ENCODE measurements around the gene HCRT. TPM values are rescaled to one million over a fixed set of nuclear protein-coding genes. Genes with fewer than 3 reads are reported as not detected.

Gene HCRT
- polyA plus RNA-seq, 1 of the 3 experiments (the other 2 are of a cell fraction): not detected

DNA sequence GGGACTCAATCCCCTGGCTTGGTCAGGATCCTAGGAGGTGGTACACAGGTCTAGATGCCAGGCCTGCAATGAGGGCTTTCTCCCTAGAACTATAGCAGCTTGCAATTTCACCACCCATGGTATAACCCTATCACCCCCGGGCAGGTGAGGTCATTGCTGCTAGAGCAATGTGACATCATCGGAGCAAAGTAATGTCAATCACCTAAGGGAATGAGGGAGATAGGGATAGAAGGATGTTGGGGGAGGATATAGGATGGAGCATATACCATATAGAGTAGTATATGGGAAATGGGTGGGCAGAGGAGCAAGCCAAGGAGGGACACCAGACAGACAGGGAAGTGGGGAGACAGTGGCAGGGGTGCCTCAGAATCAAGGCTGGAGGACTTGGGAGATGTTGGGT, 7.6 kb downstream of the HCRT start:
- TF ChIP-seq, protein P1, sequence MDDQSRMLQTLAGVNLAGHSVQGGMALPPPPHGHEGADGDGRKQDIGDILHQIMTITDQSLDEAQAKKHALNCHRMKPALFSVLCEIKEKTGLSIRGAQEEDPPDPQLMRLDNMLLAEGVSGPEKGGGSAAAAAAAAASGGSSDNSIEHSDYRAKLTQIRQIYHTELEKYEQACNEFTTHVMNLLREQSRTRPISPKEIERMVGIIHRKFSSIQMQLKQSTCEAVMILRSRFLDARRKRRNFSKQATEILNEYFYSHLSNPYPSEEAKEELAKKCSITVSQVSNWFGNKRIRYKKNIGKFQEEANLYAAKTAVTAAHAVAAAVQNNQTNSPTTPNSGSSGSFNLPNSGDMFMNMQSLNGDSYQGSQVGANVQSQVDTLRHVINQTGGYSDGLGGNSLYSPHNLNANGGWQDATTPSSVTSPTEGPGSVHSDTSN (IDR thresholded peaks at IDR 0.05): no peak
- TF ChIP-seq, protein P2, sequence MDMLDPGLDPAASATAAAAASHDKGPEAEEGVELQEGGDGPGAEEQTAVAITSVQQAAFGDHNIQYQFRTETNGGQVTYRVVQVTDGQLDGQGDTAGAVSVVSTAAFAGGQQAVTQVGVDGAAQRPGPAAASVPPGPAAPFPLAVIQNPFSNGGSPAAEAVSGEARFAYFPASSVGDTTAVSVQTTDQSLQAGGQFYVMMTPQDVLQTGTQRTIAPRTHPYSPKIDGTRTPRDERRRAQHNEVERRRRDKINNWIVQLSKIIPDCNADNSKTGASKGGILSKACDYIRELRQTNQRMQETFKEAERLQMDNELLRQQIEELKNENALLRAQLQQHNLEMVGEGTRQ (IDR thresholded peaks at IDR 0.05; ENCODE audit: borderline replicate concordance, low read depth, low read length): no peak
- no peak for TF ChIP-seq SMC3 (IDR thresholded peaks at IDR 0.05; ENCODE audit: low read depth, low read length)
- CTCF ChIA-PET: interaction anchor here (4.4 kb wide), 1 partner anchor 17 kb away, joined by 30 read pairs; the partner anchor contains the start of gene GHDC
- 91% methylated on average over 2 of the region's 2 CpGs for WGBS (ENCODE audit: low lambda C conversion rate)

DNA sequence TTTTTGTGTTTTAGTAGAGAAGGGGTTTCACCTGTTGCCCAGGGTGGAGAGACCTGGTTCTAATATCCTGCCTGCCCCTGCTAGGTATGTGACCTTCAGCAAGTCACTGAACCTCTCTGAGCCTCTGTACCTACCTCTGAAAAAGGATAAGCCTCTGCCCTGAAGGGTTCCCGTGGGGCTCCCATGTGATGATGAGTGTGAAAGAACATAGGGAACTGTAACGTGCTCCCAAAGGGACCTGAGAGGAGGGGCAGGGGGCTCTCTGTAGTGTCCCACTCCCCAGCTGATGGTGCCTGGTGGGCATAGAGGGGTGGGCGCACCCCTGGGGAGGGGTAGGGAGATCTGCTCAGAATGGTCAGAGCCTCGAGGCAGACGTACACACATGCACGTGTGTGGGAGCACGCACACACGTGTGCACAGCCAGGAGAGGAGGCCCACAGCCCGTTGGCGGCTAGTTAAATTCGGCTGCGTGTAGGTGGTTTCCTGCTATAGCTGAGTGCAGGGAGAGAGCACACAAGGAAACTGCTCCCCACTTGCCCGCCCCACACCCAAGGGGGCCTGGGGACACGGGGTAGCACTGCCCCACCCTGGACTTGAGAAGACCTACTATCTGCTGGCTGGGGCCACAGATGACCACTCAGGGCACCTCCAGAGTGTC, 11.0 kb downstream of the HCRT start:
- TF ChIP-seq FOXM1 (IDR thresholded peaks at IDR 0.05; ENCODE audit: low read depth) (no peak), GABPA (IDR thresholded peaks at IDR 0.05; ENCODE audit: low read depth) (no peak), TAF1 (IDR thresholded peaks at IDR 0.05; ENCODE audit: borderline replicate concordance, low read depth, low read length) (no peak), NFIC (IDR thresholded peaks at IDR 0.05; ENCODE audit: borderline replicate concordance) (no peak), SMC3 (IDR thresholded peaks at IDR 0.05; ENCODE audit: low read depth, low read length) (no peak), FOXJ3 (CRISPR knock-in tag; IDR thresholded peaks at IDR 0.05) (no peak), TEAD4 (IDR thresholded peaks at IDR 0.05; ENCODE audit: borderline replicate concordance, insufficient read depth) (no peak), RCOR1 (IDR thresholded peaks at IDR 0.05; ENCODE audit: low read length) (no peak), RAD21 (IDR thresholded peaks at IDR 0.05; ENCODE audit: low read length) (no peak), MXI1 (IDR thresholded peaks at IDR 0.05; ENCODE audit: low read depth, low read length) (no peak), JUND (IDR thresholded peaks at IDR 0.05) (no peak)
- TF ChIP-seq, protein P3, sequence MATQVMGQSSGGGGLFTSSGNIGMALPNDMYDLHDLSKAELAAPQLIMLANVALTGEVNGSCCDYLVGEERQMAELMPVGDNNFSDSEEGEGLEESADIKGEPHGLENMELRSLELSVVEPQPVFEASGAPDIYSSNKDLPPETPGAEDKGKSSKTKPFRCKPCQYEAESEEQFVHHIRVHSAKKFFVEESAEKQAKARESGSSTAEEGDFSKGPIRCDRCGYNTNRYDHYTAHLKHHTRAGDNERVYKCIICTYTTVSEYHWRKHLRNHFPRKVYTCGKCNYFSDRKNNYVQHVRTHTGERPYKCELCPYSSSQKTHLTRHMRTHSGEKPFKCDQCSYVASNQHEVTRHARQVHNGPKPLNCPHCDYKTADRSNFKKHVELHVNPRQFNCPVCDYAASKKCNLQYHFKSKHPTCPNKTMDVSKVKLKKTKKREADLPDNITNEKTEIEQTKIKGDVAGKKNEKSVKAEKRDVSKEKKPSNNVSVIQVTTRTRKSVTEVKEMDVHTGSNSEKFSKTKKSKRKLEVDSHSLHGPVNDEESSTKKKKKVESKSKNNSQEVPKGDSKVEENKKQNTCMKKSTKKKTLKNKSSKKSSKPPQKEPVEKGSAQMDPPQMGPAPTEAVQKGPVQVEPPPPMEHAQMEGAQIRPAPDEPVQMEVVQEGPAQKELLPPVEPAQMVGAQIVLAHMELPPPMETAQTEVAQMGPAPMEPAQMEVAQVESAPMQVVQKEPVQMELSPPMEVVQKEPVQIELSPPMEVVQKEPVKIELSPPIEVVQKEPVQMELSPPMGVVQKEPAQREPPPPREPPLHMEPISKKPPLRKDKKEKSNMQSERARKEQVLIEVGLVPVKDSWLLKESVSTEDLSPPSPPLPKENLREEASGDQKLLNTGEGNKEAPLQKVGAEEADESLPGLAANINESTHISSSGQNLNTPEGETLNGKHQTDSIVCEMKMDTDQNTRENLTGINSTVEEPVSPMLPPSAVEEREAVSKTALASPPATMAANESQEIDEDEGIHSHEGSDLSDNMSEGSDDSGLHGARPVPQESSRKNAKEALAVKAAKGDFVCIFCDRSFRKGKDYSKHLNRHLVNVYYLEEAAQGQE (IDR thresholded peaks at IDR 0.05; ENCODE audit: low read depth, low read length): no peak
- TF ChIP-seq, protein P4, sequence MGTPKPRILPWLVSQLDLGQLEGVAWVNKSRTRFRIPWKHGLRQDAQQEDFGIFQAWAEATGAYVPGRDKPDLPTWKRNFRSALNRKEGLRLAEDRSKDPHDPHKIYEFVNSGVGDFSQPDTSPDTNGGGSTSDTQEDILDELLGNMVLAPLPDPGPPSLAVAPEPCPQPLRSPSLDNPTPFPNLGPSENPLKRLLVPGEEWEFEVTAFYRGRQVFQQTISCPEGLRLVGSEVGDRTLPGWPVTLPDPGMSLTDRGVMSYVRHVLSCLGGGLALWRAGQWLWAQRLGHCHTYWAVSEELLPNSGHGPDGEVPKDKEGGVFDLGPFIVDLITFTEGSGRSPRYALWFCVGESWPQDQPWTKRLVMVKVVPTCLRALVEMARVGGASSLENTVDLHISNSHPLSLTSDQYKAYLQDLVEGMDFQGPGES (IDR thresholded peaks at IDR 0.05; ENCODE audit: low read depth, low read length): no peak
- Histone ChIP-seq H3K27me3 (ENCODE audit: insufficient read depth) (no peaks in the 10 kb centered on the region), H3K9me3 (no peaks in the 10 kb centered on the region), H3K4me3 (ENCODE audit: low read depth in 2 of 2, low read length in 1 of 2) (no peak overlapping the region), H3K4me1 (ENCODE audit: control insufficient read depth in 1 of 2, insufficient read depth in 2 of 2, low read depth in 1 of 2, low read length in 1 of 2) (no peaks in the 10 kb centered on the region), H3K4me2 (no peak overlapping the region), H3K9me2 (no peaks in the 10 kb centered on the region), H4K20me1 (ENCODE audit: insufficient read depth) (no peaks in the 10 kb centered on the region), H3K9ac (no peak overlapping the region), H2AFZ (ENCODE audit: low read depth) (no peak overlapping the region), H3K79me2 (ENCODE audit: insufficient read depth) (no peaks in the 10 kb centered on the region), H3F3A (replicated peaks; ENCODE audit: insufficient read depth) (no peaks in the 10 kb centered on the region), H3K27ac (ENCODE audit: low read depth in 2 of 2, low read length in 1 of 2) (no peak overlapping the region), H3K36me3 (replicated peaks in 1 of 2; ENCODE audit: control insufficient read depth in 1 of 2, insufficient read depth in 2 of 2, low read length in 1 of 2) (no peaks in the 10 kb centered on the region)
- WGBS (ENCODE audit: low lambda C conversion rate): 80% methylated on average over 10 of the region's 14 CpGs
- ChIA-PET POLR2A (no interaction called here), CTCF (interaction anchor here (1.4 to 1.8 kb wide), 2 partner anchors 10 to 107 kb away, joined by 3 to 4 read pairs; no protein-coding TSS in a partner anchor)
- DNase-seq: no peak

More for the DNA sequence above, 7.6 kb downstream of the HCRT start:
- H2AFZ ChIP-seq (ENCODE audit: low read depth): no peak overlapping the region
- peaks cover 7% of the 10 kb centered on the region for H3F3A ChIP-seq (replicated peaks; ENCODE audit: insufficient read depth)
- no peak overlapping the region for H3K9ac ChIP-seq
- no peak for DNase-seq
- no peak overlapping the region for H3K4me3 ChIP-seq (ENCODE audit: low read depth in 2 of 2, low read length in 1 of 2)
- H4K20me1 ChIP-seq (ENCODE audit: insufficient read depth): no peaks in the 10 kb centered on the region
- H3K36me3 ChIP-seq (replicated peaks in 1 of 2; ENCODE audit: control insufficient read depth in 1 of 2, insufficient read depth in 2 of 2, low read length in 1 of 2): no peaks in the 10 kb centered on the region
- H3K27me3 ChIP-seq (ENCODE audit: insufficient read depth): no peaks in the 10 kb centered on the region
- no peaks in the 10 kb centered on the region for H3K79me2 ChIP-seq (ENCODE audit: insufficient read depth)
- peaks cover 0 to 15% of the 10 kb centered on the region in 2 experiments; a peak in 1 of 4 replicates for H3K4me1 ChIP-seq (ENCODE audit: control insufficient read depth in 1 of 2, insufficient read depth in 2 of 2, low read depth in 1 of 2, low read length in 1 of 2)
- H3K9me3 ChIP-seq: no peaks in the 10 kb centered on the region
- POLR2A ChIA-PET: no interaction called here
- no peaks in the 10 kb centered on the region for H3K9me2 ChIP-seq
- H3K27ac ChIP-seq (ENCODE audit: low read depth in 2 of 2, low read length in 1 of 2): no peak overlapping the region
- no peak overlapping the region for H3K4me2 ChIP-seq
